Activated CD4-positive, alpha-beta T cell treated with anti-CD3 and anti-CD28 coated beads, Interleukin-2, amount 10 ng/mL, durations not matched to agents 7 days and 5 days (primary cell): Measurements from ENCODE around the gene ATP5PD. TPM values are rescaled to one million over a fixed set of nuclear protein-coding genes. Genes with fewer than 3 reads are reported as not detected.

Experiments
- CTCF ChIA-PET: fragments of 350-600 bp; sonication (Branson Sonifier 250); formaldehyde crosslinking; loops from one replicate; lab custom pipeline; 2021; ENCODE audit warnings: antibody characterized with exemption; lab: Charles Lee
- POLR2A ChIA-PET: fragments of 350-600 bp; sonication (Branson Sonifier 250); formaldehyde crosslinking; loops from one replicate; lab custom pipeline; 2021; ENCODE audit warnings: antibody characterized with exemption; lab: Charles Lee
- DNase-seq: peaks from one replicate; pipeline ENCODE4 v3.0.0-alpha.2; 2020
- H3K27ac Mint-ChIP-seq: one replicate; pipeline ENCODE4 v1.8.0; 2021; ENCODE audit warnings: mild to moderate bottlenecking, moderate library complexity, mixed read lengths
- H3K27me3 Mint-ChIP-seq: one replicate; pipeline ENCODE4 v1.8.0; 2021; ENCODE audit warnings: mixed read lengths
- H3K36me3 Mint-ChIP-seq: one replicate; pipeline ENCODE4 v1.8.0; 2021; ENCODE audit warnings: low read depth, mixed read lengths
- H3K4me1 Mint-ChIP-seq: one replicate; pipeline ENCODE4 v1.8.0; 2021; ENCODE audit warnings: mixed read lengths
- H3K4me3 Mint-ChIP-seq: one replicate; pipeline ENCODE4 v1.8.0; 2021; ENCODE audit warnings: mild to moderate bottlenecking, moderate library complexity, mixed read lengths
- H3K9me3 Mint-ChIP-seq: one replicate; pipeline ENCODE4 v1.8.0; 2021; ENCODE audit warnings: mixed read lengths
- total RNA-seq, 2 experiments: library from RNA; stranded (reverse); gene quantifications; one replicate each; pipeline ENCODE4 v1.2.3, GENCODE V29; 2021

ATP5PD gene
- total RNA-seq, result 100 to 1,000 TPM; 252 to 259 TPM

DNA sequence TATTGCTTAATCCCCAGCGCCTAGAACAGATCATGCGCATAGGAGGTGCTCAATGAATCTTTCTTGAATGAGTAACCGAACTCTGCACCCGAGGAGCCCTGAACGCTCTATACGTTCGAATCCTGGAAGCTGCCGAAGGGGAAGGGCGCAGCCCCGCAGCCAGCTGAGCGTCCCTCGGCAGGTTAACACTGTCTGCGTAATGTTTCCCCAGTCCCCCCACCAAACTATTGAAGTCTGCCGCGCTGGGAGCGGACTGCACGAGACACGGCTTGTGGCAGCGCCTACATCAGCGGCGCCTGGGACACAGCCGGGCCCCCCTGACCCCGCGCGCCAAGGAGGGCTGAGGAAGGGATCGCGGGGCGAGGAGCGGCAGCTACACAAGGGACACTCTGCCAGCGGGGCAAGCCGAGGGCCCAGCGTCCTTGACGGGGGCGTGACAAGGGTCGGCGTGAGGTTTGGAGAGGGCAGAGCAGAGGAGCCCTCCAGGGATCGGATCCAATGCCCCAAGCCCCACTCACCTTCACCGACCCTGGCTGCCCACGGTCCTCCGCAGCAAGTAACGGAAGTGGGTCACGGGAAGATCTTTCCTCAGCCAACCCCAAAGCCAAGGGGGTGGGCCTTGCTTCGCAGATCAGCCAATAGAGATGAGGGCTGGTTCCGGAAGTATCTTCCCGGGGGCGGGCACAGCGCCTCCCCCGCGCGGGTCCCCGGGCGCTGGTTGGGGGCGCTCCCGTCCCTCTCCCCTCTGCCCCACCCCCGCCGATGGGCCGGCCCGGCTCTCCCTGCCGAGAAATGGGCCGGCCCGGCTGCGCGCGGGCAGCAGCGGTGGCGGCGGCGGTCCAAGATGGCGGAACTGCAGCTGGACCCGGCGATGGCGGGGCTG, at the start of gene ATP5PD, which contains the start of gene KCTD2:
Gene ATP5PD (minus strand): TSS at position 563 of the 883 bp plus-strand sequence. CDS start 4,319 bp downstream, outside the sequence.
Gene KCTD2 (plus strand): TSS at position 819 of the 883 bp plus-strand sequence. CDS start 26 bp downstream, at position 845.
- DNase-seq, result peak; percentile 96
- ChIA-PET POLR2A (interaction anchor here (0.6 kb wide), 1 partner anchor 121 kb away, joined by 8 read pairs; no protein-coding TSS in a partner anchor), CTCF (interaction anchor here (0.6 to 2.1 kb wide), 5 partner anchors 10 to 304 kb away, joined by 3 to 9 read pairs (median 3); no protein-coding TSS in a partner anchor)
- H3K4me3 Mint-ChIP-seq, result peak within 1 kb of the TSS; percentile 99
- peaks cover 20% of the 10 kb centered on the region for H3K36me3 Mint-ChIP-seq
- H3K27me3 Mint-ChIP-seq, result no peaks in the 10 kb centered on the region
- H3K4me1 Mint-ChIP-seq, result peaks cover 45% of the 10 kb centered on the region
- H3K9me3 Mint-ChIP-seq, result no peaks in the 10 kb centered on the region
- peak within 1 kb of the TSS; percentile 96 for H3K27ac Mint-ChIP-seq

DNA sequence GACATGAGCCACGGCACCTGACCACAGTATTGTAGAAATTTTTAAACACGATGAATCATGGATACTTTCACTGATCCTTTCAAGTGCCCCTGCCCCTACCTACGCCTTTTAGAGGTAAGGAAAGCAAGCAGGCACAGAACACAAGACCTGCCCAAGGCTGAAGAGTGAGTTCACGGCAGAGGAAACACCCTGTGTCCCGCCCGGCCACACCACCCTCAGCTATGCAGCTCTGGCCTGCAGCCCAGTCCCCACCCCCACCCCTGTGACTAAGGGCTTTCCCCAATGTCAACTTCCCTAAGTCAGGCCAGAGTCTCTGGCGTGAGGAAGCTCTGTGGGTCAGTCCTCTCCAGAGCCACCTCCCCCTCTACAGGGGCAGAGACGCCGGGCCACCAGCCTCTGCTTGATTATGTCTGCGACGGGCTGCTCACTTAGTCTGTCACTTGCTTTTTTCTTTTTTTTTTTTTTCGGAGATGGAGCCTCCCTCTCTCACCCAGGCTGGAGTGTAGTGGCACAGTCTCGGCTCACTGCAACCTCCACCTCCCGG, 49.4 kb upstream of the ATP5PD start:
- H3K27me3 Mint-ChIP-seq, result no peaks in the 10 kb centered on the region
- H3K27ac Mint-ChIP-seq, result peak overlapping the region; percentile 46
- no peak for DNase-seq
- no peak overlapping the region for H3K4me3 Mint-ChIP-seq
- peaks cover 4% of the 10 kb centered on the region for H3K36me3 Mint-ChIP-seq
- H3K9me3 Mint-ChIP-seq, result no peaks in the 10 kb centered on the region
- POLR2A ChIA-PET, result no interaction called here
- CTCF ChIA-PET, result interaction anchor here (0.6 to 1.5 kb wide), 4 partner anchors 9 to 175 kb away, joined by 3 to 5 read pairs (median 3); partner anchors contain the start of gene MIF4GD
- peaks cover 12% of the 10 kb centered on the region for H3K4me1 Mint-ChIP-seq

DNA sequence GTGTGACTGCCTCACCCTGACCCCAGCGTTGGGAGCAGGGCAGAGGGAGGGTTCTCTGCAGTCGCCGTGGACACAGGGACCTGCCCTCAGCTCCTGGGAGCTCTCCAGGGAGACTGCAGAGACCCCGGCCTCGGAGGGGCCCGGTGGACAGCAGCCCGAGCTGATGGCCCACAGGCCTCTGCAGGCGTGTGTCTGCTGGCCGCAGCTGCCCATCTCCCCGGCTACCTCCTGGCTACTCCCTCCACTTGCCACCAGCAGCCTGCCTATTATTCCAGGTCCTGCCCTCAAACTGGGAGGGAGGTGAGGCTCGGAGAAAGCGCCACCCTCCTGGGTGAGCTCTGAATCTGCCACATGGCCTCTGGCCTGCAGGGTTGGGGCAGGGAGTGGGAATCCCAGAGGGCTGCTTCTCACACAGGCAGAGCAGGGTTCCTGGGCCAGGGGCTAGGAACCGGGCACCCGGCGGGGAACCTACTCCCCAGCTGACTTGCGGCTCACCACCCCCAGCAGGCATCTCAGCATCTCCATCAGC, 48.2 kb upstream of the ATP5PD start:
- Mint-ChIP-seq H3K27me3 (no peaks in the 10 kb centered on the region), H3K9me3 (no peaks in the 10 kb centered on the region), H3K4me1 (peaks cover 22% of the 10 kb centered on the region), H3K27ac (no peak overlapping the region), H3K36me3 (peaks cover 4% of the 10 kb centered on the region), H3K4me3 (no peak overlapping the region)
- POLR2A ChIA-PET, result no interaction called here
- DNase-seq, result no peak
- CTCF ChIA-PET, result interaction anchor here (0.9 to 1.1 kb wide), 2 partner anchors 19 to 24 kb away, joined by 3 to 6 read pairs; no protein-coding TSS in a partner anchor

DNA sequence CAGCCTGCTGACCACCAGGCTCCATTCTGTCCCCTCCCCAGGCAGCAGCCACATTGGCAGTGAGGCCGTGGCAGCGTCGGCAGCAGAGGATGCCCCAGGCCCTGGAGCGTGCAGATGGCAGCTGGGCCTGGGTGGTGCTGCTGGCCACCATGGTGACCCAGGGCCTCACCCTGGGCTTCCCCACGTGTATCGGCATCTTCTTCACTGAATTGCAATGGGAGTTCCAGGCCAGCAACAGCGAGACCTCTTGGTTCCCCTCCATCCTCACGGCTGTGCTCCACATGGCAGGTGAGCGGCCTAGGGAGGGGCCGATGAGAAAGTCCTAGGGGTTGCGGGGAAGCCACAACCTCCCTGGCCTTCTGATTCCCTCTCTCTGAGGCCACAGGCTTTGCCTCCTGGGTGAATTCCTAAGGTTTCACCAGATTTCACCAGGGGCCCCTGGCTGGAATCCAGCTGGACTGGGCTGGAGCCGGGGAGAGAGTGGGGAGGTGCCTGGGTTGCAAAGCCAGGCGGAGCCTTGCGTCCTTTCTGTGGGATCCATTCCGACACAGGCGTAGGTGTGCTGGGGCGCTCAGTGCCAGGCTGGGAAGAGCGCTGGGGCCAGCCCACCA, 46.9 kb upstream of the ATP5PD start:
- DNase-seq, result no peak
- Mint-ChIP-seq H3K9me3 (no peaks in the 10 kb centered on the region), H3K4me3 (no peak overlapping the region), H3K36me3 (peaks cover under 1% of the 10 kb centered on the region), H3K27me3 (no peaks in the 10 kb centered on the region), H3K4me1 (peaks cover 35% of the 10 kb centered on the region), H3K27ac (no peak overlapping the region)
- POLR2A ChIA-PET, result no interaction called here
- CTCF ChIA-PET, result interaction anchor here (1.0 to 1.1 kb wide), 2 partner anchors 20 to 104 kb away, joined by 3 to 6 read pairs; no protein-coding TSS in a partner anchor

DNA sequence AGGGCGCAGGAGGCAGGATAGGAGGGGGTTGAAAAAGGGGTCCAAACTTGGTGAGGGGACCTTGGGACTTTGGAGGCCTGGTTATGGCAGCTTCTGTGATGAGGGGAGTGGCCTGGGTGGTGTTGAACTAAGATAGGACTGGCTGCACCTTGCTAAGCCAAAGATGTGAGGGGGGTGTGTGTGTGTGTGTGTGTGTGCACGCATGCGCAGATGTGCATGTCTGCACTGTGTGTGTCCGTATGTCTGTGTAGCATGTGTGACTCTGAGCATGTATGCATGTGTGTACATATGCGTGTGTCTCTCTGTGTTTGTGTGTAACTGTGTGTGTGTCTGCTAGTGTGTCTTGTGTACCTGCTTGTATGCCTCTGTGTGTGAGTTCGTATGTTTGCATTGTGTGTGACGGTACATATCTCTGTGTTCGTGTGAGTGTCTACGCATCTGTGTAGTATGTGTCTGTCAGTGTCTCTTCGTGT, 45.1 kb upstream of the ATP5PD start:
- ChIA-PET POLR2A (no interaction called here), CTCF (interaction anchor here (2.7 kb wide), 1 partner anchor 13 kb away, joined by 11 read pairs; no protein-coding TSS in a partner anchor)
- DNase-seq, result no peak
- no peaks in the 10 kb centered on the region for H3K9me3 Mint-ChIP-seq
- H3K27ac Mint-ChIP-seq, result peak overlapping the region; percentile 3
- H3K27me3 Mint-ChIP-seq, result no peaks in the 10 kb centered on the region
- peaks cover 47% of the 10 kb centered on the region for H3K4me1 Mint-ChIP-seq
- H3K36me3 Mint-ChIP-seq, result no peaks in the 10 kb centered on the region
- H3K4me3 Mint-ChIP-seq, result no peak overlapping the region

DNA sequence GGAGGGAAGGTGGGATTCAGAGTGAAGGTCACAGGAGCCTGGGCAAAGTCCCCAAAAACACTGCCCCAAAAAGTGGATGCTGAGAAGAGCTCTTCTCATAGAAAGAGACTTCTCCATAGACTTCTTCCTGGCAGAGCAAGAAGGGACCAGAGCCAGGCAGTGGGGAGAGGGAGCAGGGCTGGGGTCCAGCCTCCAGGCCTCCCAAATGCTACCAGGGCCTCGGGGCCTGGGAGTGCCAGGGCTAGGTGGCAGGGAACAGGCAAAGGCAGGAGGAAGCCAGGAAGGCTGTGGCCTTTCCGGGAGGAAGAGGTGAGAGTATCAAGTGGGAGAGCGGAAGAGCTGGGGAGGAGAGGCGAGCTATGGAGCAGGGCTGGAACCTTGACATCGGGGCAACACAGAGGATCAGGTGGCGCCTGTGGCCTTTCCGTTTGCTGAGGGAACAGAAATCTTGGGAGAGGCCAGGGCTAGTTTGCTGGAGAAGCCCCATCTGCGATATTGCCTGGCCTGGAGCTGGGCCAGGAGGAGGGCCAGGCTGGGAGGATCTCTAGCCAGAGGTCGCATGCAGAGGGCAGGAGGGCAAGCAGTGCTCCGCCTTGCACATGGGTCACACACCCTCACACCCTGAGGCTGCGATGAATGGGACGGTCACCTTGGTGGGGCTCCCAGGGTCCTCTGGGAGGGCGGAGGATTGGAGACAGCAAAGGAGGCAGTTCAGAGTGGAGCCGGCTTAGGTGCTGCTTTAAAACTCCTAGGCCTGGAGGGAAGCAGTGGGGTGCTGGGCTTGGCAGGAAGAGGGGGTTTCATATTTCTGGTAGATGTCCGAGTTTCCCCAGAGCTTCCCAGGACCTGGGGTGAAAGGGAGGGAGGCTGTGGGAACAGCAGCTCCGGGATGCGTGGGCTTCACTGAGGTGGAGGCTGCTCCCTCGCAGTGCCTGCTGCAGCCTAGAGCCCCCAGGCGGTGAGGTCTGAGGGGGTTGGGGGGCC, 44.4 kb upstream of the ATP5PD start:
- POLR2A ChIA-PET, result no interaction called here
- peak overlapping the region; percentile 59 for H3K27ac Mint-ChIP-seq
- CTCF ChIA-PET, result interaction anchor here (1.0 to 2.7 kb wide), 2 partner anchors 14 to 26 kb away, joined by 3 to 11 read pairs; no protein-coding TSS in a partner anchor
- no peaks in the 10 kb centered on the region for H3K9me3 Mint-ChIP-seq
- no peaks in the 10 kb centered on the region for H3K36me3 Mint-ChIP-seq
- H3K4me1 Mint-ChIP-seq, result peaks cover 53% of the 10 kb centered on the region
- H3K27me3 Mint-ChIP-seq, result no peaks in the 10 kb centered on the region
- no peak for DNase-seq
- H3K4me3 Mint-ChIP-seq, result no peak overlapping the region

DNA sequence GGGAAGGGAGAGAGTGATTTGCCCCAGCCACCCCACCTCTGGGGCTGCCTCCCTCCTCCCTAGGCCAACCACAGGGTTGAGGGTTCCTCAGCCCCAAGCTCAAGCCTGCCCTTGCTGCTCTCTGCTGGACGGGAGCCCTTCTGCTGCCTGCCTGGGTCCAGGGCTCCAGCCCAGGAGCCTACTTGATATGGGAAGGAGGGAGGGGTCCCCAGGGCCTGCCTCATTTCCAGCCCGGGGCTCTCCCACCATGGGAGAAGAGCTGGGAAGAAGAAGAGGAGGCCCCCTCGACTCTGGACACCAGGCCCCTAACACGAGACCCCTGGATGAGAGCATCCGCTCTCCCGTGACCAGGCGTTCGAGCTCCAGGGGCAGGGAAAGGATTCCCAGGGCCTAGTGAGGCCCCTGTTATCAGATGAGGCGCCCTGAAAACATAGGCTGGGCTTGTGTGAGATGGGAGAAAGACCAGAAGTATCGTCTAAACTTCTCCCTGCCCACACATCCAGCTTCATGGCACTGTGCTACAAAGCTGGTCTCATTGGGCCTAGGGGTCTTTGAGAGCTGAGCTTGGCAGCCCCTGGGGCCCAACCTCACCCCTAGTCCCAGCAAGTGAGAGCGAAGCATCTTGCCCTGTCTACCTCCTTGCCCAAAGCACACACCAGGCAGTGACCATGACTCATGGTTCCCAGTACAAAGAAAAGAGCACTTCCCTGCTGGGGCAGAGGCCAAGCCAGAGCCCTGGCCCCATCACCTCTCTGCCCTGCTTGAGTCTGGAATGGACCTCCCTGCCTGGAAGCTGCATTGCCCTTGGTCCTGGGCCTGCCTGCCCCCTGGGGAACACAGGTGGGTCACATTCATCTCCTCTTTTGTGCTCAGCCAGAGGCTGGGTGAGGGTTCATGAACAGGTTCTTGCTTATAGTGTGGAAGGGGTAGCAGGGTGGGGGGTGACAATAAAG, 42.0 kb upstream of the ATP5PD start:
- ChIA-PET CTCF (interaction anchor here (0.6 to 2.2 kb wide), 11 partner anchors 10 to 511 kb away, joined by 3 to 10 read pairs (median 4); no protein-coding TSS in a partner anchor), POLR2A (interaction anchor here (0.5 kb wide), 1 partner anchor 76 kb away, joined by 3 read pairs; no protein-coding TSS in a partner anchor)
- peaks cover 61% of the 10 kb centered on the region for H3K4me1 Mint-ChIP-seq
- H3K36me3 Mint-ChIP-seq, result no peaks in the 10 kb centered on the region
- H3K27ac Mint-ChIP-seq, result peak overlapping the region; percentile 86
- H3K4me3 Mint-ChIP-seq, result peak overlapping the region; percentile 78
- DNase-seq, result no peak
- H3K9me3 Mint-ChIP-seq, result no peaks in the 10 kb centered on the region
- no peaks in the 10 kb centered on the region for H3K27me3 Mint-ChIP-seq

DNA sequence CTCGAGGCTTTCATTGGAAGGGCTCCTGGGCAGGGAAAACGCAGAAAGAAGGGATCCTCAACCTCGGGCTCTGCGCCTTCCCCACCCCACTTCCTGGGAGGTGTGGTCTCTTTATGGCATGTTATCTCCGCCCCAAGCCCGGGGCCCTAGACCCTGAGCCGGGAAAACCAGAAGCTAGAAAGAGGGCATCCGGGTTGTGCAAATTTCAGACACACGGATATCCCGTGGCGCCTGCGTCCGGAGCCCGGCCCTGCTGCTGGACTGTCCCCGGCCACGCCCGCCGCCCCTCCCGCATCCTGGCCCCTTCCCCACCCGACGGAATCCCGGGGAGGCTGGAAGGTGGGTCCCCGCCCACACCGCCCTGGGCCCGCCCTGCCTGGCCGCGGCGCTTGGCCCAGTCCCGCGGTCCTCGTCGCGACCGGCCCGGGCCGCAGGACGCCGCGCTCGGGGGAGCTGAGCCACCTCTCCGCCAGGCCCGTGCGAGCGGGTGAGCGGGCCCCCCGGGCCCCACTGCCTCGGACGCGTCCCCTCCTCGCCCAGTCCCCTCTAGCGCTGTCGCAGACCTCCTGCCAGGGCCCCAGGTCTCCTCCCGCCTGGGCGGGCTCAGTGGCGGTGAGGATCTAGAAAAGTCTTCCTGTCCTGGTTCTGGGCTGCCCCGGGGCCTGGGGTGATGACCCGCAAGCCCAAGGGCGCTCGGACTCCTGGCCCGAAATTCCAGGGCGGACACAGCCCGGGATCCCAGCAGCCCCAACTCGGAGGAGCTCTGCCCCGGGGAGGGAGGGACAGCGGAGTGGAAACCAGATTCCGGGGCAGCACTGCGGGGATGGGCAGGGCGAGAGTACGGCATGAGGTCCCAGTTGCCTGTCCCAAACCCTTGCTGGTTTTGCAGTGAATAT, 41.0 kb upstream of the ATP5PD start, which contains the start of gene SLC16A5:
Gene SLC16A5 (plus strand): TSS at position 397 of the 896 bp plus-strand sequence. CDS start 5,683 bp downstream, outside the sequence.
- Mint-ChIP-seq H3K9me3 (no peaks in the 10 kb centered on the region), H3K4me3 (peak within 1 kb of the TSS; percentile 78), H3K4me1 (peaks cover 63% of the 10 kb centered on the region), H3K27ac (peak within 1 kb of the TSS; percentile 89), H3K27me3 (no peaks in the 10 kb centered on the region), H3K36me3 (no peaks in the 10 kb centered on the region)
- POLR2A ChIA-PET, result interaction anchor here (0.5 kb wide), 1 partner anchor 75 kb away, joined by 3 read pairs; no protein-coding TSS in a partner anchor
- CTCF ChIA-PET, result interaction anchor here (0.6 to 2.2 kb wide), 12 partner anchors 9 to 360 kb away, joined by 3 to 10 read pairs (median 3); no protein-coding TSS in a partner anchor
- DNase-seq, result peak; percentile 62

DNA sequence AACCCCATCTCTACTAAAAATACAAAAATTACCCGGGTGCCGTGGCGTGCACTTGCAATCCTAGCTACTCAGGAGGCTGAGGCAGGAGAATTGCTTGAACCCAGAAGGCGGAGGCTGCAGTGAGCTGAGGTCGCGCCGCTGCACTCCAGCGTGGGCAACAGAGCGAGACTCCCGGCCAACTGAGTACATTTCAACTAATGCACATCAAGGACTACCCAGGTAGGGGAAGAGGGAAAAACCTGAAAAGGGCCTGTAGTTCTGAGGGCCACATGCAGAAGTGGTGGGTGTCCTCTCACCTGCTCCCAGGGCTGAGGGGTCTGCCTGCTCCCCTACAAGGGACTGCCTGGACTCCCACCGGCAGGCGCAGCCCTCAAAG, 40.4 kb upstream of the ATP5PD start:
- ChIA-PET POLR2A (no interaction called here), CTCF (interaction anchor here (0.6 to 2.2 kb wide), 7 partner anchors 8 to 361 kb away, joined by 3 to 7 read pairs (median 5); no protein-coding TSS in a partner anchor)
- Mint-ChIP-seq H3K9me3 (no peaks in the 10 kb centered on the region), H3K27me3 (no peaks in the 10 kb centered on the region), H3K27ac (peak overlapping the region; percentile 89), H3K36me3 (no peaks in the 10 kb centered on the region), H3K4me1 (peaks cover 61% of the 10 kb centered on the region), H3K4me3 (peak overlapping the region; percentile 77)
- DNase-seq, result no peak
